H9 (cell line): ENCODE data around the gene ESPL1. TPM values are rescaled to one million over a fixed set of nuclear protein-coding genes. Genes with fewer than 3 reads are reported as not detected.
A peak's percentile ranks its signal among the peaks of the same experiment; 100 is the strongest.

ENCODE experiments used
- DNase-seq: peaks from one replicate; pipeline ENCODE4 v3.0.0-alpha.2; 2017
- H2AFZ ChIP-seq: one replicate; pipeline ENCODE4 v1.6.1; 2013; ENCODE audit warnings: mild to moderate bottlenecking, low read length, control low read depth, moderate library complexity
- H2AK5ac ChIP-seq: 2 replicates; pipeline ENCODE4 v1.6.1; 2013; ENCODE audit warnings: low read length, control low read depth, mixed read lengths; ENCODE audit not compliant: insufficient read length
- H2BK120ac ChIP-seq: one replicate; pipeline ENCODE4 v1.6.1; 2013; ENCODE audit warnings: low read depth, mild to moderate bottlenecking, low read length, control low read depth, inconsistent platforms; ENCODE audit not compliant: poor library complexity, severe bottlenecking
- H2BK12ac ChIP-seq: 2 replicates; pipeline ENCODE4 v1.6.1; 2013; ENCODE audit warnings: low read length, control low read depth, mixed read lengths, low read depth; ENCODE audit not compliant: insufficient read length
- H2BK15ac ChIP-seq: 2 replicates; pipeline ENCODE4 v1.6.1; 2013; ENCODE audit warnings: low read depth, low read length, control low read depth
- H2BK20ac ChIP-seq: one replicate; pipeline ENCODE4 v1.6.1; 2013; ENCODE audit warnings: low read depth, mild to moderate bottlenecking, low read length, control low read depth, inconsistent platforms; ENCODE audit not compliant: poor library complexity, severe bottlenecking
- H2BK5ac ChIP-seq: 2 replicates; pipeline ENCODE4 v1.6.1; 2013; ENCODE audit warnings: low read length, control low read depth, mixed read lengths; ENCODE audit not compliant: insufficient read length
- H3K14ac ChIP-seq: 2 replicates; pipeline ENCODE4 v1.6.1; 2013; ENCODE audit warnings: low read length, control low read depth; ENCODE audit not compliant: insufficient read depth
- H3K18ac ChIP-seq: 2 replicates; pipeline ENCODE4 v1.6.1; 2013; ENCODE audit warnings: low read depth, mild to moderate bottlenecking, mixed read lengths, low read length, control low read depth; ENCODE audit not compliant: insufficient read length
- H3K23ac ChIP-seq: 2 replicates; pipeline ENCODE4 v1.6.1; 2013; ENCODE audit warnings: low read length, control low read depth, mixed read lengths, low read depth; ENCODE audit not compliant: insufficient read length
- H3K23me2 ChIP-seq: 2 replicates; pipeline ENCODE4 v1.6.1; 2013; ENCODE audit warnings: low read depth, mild to moderate bottlenecking, mixed read lengths, low read length, control low read depth; ENCODE audit not compliant: insufficient read length, poor library complexity, severe bottlenecking
- H3K27ac ChIP-seq: 2 replicates; pipeline ENCODE4 v1.5.1; 2013; ENCODE audit warnings: low read length, control low read depth, mixed read lengths, low read depth; ENCODE audit not compliant: insufficient read length
- H3K27me3 ChIP-seq: 2 replicates; pipeline ENCODE4 v1.6.1; 2013; ENCODE audit warnings: low read length, control low read depth, inconsistent platforms; ENCODE audit not compliant: insufficient read depth
- H3K4ac ChIP-seq: 2 replicates; pipeline ENCODE4 v1.6.1; 2013; ENCODE audit warnings: low read depth, mild to moderate bottlenecking, control low read depth, inconsistent platforms, low read length, moderate library complexity
- H3K4me1 ChIP-seq: 2 replicates; pipeline ENCODE4 v1.6.1; 2013; ENCODE audit warnings: low read length, control low read depth, inconsistent platforms; ENCODE audit not compliant: insufficient read depth
- H3K4me2 ChIP-seq: 2 replicates; pipeline ENCODE4 v1.6.1; 2013; ENCODE audit warnings: low read length, control low read depth, mixed read lengths; ENCODE audit not compliant: insufficient read length, insufficient read depth
- H3K56ac ChIP-seq: 2 replicates; pipeline ENCODE4 v1.6.1; 2013; ENCODE audit warnings: low read depth, mild to moderate bottlenecking, mixed read lengths, low read length, control low read depth; ENCODE audit not compliant: insufficient read length
- H3K79me1 ChIP-seq: 2 replicates; pipeline ENCODE4 v1.6.1; 2013; ENCODE audit warnings: low read depth, mild to moderate bottlenecking, moderate library complexity, low read length, control low read depth, inconsistent platforms; ENCODE audit not compliant: insufficient read depth, poor library complexity, severe bottlenecking
- H3K79me2 ChIP-seq: 2 replicates; pipeline ENCODE4 v1.6.1; 2013; ENCODE audit warnings: low read length, control low read depth, inconsistent platforms; ENCODE audit not compliant: insufficient read depth
- H3K9ac ChIP-seq: 2 replicates; pipeline ENCODE4 v1.6.1; 2013; ENCODE audit warnings: low read length, control low read depth, mixed read lengths; ENCODE audit not compliant: insufficient read length; ENCODE audit errors: extremely low read depth
- H3K9me3 ChIP-seq: one replicate; pipeline ENCODE4 v1.6.1; 2013; ENCODE audit warnings: low read depth, low read length, inconsistent platforms; ENCODE audit not compliant: control insufficient read depth
- H3T11ph ChIP-seq: one replicate; pipeline ENCODE4 v1.6.1; 2013; ENCODE audit warnings: mild to moderate bottlenecking, low read length, control low read depth, inconsistent platforms
- H4K20me1 ChIP-seq: one replicate; pipeline ENCODE4 v1.6.1; 2013; ENCODE audit not compliant: control insufficient read depth, insufficient read length, insufficient read depth
- H4K5ac ChIP-seq: 2 replicates; pipeline ENCODE4 v1.6.1; 2013; ENCODE audit warnings: low read depth, mild to moderate bottlenecking, mixed read lengths, low read length, control low read depth; ENCODE audit not compliant: insufficient read length
- H4K8ac ChIP-seq: replicated peaks from 2 replicates; pipeline ENCODE4 v1.6.1; 2013; ENCODE audit warnings: low read length, control low read depth, mixed read lengths, low read depth; ENCODE audit not compliant: insufficient read length
- H4K91ac ChIP-seq: 2 replicates; pipeline ENCODE4 v1.6.1; 2013; ENCODE audit warnings: low read depth, mild to moderate bottlenecking, moderate library complexity, mixed read lengths, low read length, control low read depth; ENCODE audit not compliant: insufficient read length
- H3K27ac Mint-ChIP-seq, 3 experiments: 2 replicates in 2 of 3; 3 replicates in 1 of 3; pipeline ENCODE4 v1.8.0; 2020 to 2021; ENCODE audit warnings: mixed read lengths in 3 of 3, mild to moderate bottlenecking in 1 of 3, moderate library complexity in 1 of 3
- H3K27me3 Mint-ChIP-seq: 2 replicates; pipeline ENCODE4 v1.8.0; 2021; ENCODE audit warnings: low read depth, mild to moderate bottlenecking, moderate library complexity, mixed read lengths
- H3K36me3 Mint-ChIP-seq, 3 experiments: 2 replicates in 2 of 3; 3 replicates in 1 of 3; pipeline ENCODE4 v1.8.0; 2020 to 2021; ENCODE audit warnings: low read depth in 3 of 3, mixed read lengths in 3 of 3; ENCODE audit not compliant: insufficient read depth in 1 of 3
- H3K4me1 Mint-ChIP-seq, 2 experiments: 2 replicates each; pipeline ENCODE4 v1.8.0; 2020; ENCODE audit warnings: mixed read lengths in 2 of 2
- H3K4me3 Mint-ChIP-seq, 2 experiments: 2 replicates in 1 of 2; 3 replicates in 1 of 2; pipeline ENCODE4 v1.8.0; 2020 to 2021; ENCODE audit warnings: mild to moderate bottlenecking in 2 of 2, mixed read lengths in 2 of 2, moderate library complexity in 1 of 2
- H3K9me3 Mint-ChIP-seq, 2 experiments: 2 replicates in 1 of 2; 3 replicates in 1 of 2; pipeline ENCODE4 v1.8.0; 2020; ENCODE audit warnings: mild to moderate bottlenecking in 2 of 2, mixed read lengths in 2 of 2, moderate library complexity in 1 of 2
- WGBS: extraction: QIAGEN DNeasy Blood & Tissue Kit; methylation state at CpG from one replicate; pipeline ENCODE4 v1.1.7; 2013; ENCODE audit warnings: missing lambda C conversion rate, low lambda C conversion rate, mixed read lengths; ENCODE audit not compliant: insufficient read length; ENCODE audit errors: extremely low coverage; 5-methylcytosine and 5-hydroxymethylcytosine counted together
- total RNA-seq: library from RNA; stranded (reverse); gene quantifications from 2 replicates; pipeline ENCODE4 v1.2.1, GENCODE V29; 2021
- TF ChIP-seq, protein P1 (sequence below): fragments of 200-600 bp; sonication (generic); conservative IDR thresholded peaks from 3 replicates; pipeline ENCODE4 v1.8.0; 2021; ENCODE audit warnings: antibody characterized with exemption, mild to moderate bottlenecking

Gene ESPL1
- total RNA-seq, 1 experiment from 2014 or later = 43.2 TPM

GRCh38 chr12:53231921-53232645 is 36.0 kb upstream of the ESPL1 start, which contains the start of gene RARG:
RARG (minus strand) TSS chr12:53232209; CDS start chr12:53227545, 4,664 bp downstream.
- Histone ChIP-seq H3K56ac (no peak within 1 kb of the TSS), H3K4ac (no peak within 1 kb of the TSS), H2BK5ac (no peak within 1 kb of the TSS), H2BK20ac (no peak within 1 kb of the TSS), H4K5ac (no peak within 1 kb of the TSS), H4K20me1 (no peaks in the 10 kb centered on the region), H4K91ac (no peak within 1 kb of the TSS), H3K9me3 (no peaks in the 10 kb centered on the region), H3K79me1 (no peaks in the 10 kb centered on the region), H3K27ac (no peak within 1 kb of the TSS), H2AK5ac (no peak within 1 kb of the TSS), H3K4me2 (peak within 1 kb of the TSS; percentile 94), H3K14ac (no peak within 1 kb of the TSS; the same call in 1 of the 2 replicates), H3T11ph (no peak within 1 kb of the TSS), H3K23me2 (peaks cover 16% of the 10 kb centered on the region), H2BK15ac (no peak within 1 kb of the TSS), H2BK120ac (no peak within 1 kb of the TSS), H3K23ac (no peak within 1 kb of the TSS), H3K18ac (no peak within 1 kb of the TSS), H4K8ac (no peak within 1 kb of the TSS), H3K79me2 (no peaks in the 10 kb centered on the region; the same call in 1 of the 2 replicates), H3K27me3 (peaks cover 3% of the 10 kb centered on the region), H3K9ac (peak within 1 kb of the TSS; percentile 49), H3K4me1 (peaks cover 22% of the 10 kb centered on the region; the same call in 1 of the 2 replicates), H2BK12ac (no peak within 1 kb of the TSS), H2AFZ (no peak within 1 kb of the TSS)
- no CpG with 5 or more reads among the region's 44 CpGs for WGBS
- Mint-ChIP-seq H3K27ac (peak within 1 kb of the TSS; percentile 27 to 96 (median 91); a peak in 6 of 7 replicates), H3K4me3 (peak within 1 kb of the TSS; percentile 73 to 89), H3K4me1 (peaks cover 81 to 84% of the 10 kb centered on the region in 2 experiments), H3K9me3 (no peaks in the 10 kb centered on the region), H3K27me3 (peaks cover 14% of the 10 kb centered on the region), H3K36me3 (peaks cover under 1 to 12% (median 6%) of the 10 kb centered on the region in 3 experiments; a peak in 6 of 7 replicates)
- TF ChIP-seq, protein P1, sequence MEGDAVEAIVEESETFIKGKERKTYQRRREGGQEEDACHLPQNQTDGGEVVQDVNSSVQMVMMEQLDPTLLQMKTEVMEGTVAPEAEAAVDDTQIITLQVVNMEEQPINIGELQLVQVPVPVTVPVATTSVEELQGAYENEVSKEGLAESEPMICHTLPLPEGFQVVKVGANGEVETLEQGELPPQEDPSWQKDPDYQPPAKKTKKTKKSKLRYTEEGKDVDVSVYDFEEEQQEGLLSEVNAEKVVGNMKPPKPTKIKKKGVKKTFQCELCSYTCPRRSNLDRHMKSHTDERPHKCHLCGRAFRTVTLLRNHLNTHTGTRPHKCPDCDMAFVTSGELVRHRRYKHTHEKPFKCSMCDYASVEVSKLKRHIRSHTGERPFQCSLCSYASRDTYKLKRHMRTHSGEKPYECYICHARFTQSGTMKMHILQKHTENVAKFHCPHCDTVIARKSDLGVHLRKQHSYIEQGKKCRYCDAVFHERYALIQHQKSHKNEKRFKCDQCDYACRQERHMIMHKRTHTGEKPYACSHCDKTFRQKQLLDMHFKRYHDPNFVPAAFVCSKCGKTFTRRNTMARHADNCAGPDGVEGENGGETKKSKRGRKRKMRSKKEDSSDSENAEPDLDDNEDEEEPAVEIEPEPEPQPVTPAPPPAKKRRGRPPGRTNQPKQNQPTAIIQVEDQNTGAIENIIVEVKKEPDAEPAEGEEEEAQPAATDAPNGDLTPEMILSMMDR = no peak
- DNase-seq = peak; percentile 79
